ENCODE data around the gene KRTAP5-4. TPM values are rescaled to one million over a fixed set of nuclear protein-coding genes. Genes with fewer than 3 reads are reported as not detected.

Gene KRTAP5-4
- total and polyA plus RNA-seq, 2 donors (not counting 3 experiments of a cell fraction or from before 2014, with no cell fraction given) = not detected

DNA sequence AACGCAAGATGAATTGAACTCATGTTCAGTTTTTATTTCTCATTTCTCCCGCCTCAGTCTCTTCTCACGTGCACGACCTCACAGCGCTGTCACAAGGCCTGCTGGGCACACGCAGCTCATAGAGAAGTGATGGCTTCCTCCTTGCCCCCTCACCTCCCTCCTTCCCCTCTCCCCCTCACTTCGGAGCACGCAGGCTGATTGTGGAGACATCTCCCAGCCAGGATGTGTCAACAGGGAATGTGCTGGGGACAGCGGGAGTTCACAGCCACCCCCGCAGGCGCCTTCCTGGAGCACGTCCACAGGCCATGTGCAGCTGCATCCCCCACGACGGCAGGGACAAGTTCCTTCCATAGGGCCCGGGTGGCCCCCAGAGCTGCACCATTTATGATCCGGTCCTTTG, 46.0 kb upstream of the KRTAP5-4 start:
- H3K79me2 ChIP-seq (ENCODE audit: control insufficient read depth, insufficient read depth, low read length) = no peaks in the 10 kb centered on the region
- no peaks in the 10 kb centered on the region for H3K36me3 ChIP-seq (ENCODE audit: control insufficient read depth in 2 of 2, extremely low read depth in 1 of 2, insufficient read depth in 2 of 2, low read length in 2 of 2)
- H3K9me1 ChIP-seq (replicated peaks; ENCODE audit: control insufficient read depth, extremely low read depth, insufficient read depth, low read length) = no peaks in the 10 kb centered on the region
- H3K27ac ChIP-seq (ENCODE audit: insufficient read depth, low read depth, low read length) = no peak overlapping the region
- H3K4me1 ChIP-seq (ENCODE audit: control insufficient read depth, extremely low read depth, insufficient read depth, low read length) = no peaks in the 10 kb centered on the region
- H2AFZ ChIP-seq (ENCODE audit: low read depth, low read length) = no peak overlapping the region
- no peak for TF ChIP-seq FOS (IDR thresholded peaks at IDR 0.05; ENCODE audit: borderline replicate concordance, insufficient read depth, low read length)
- no peaks in the 10 kb centered on the region for H3K9me3 ChIP-seq (replicated peaks; ENCODE audit: control insufficient read depth, insufficient read depth, low read length)
- H3K4me3 ChIP-seq (replicated peaks in 1 of 3; ENCODE audit: insufficient read depth in 1 of 3, low read depth in 1 of 3, low read length in 3 of 3) = no peak overlapping the region
- CTCF ChIA-PET = interaction anchor here (1.5 kb wide), 1 partner anchor 15 kb away, joined by 7 read pairs; no protein-coding TSS in a partner anchor
- POLR2A ChIA-PET = no interaction called here
- BruUV-seq (replicated peaks) = no TSS peak
- H4K20me1 ChIP-seq (replicated peaks; ENCODE audit: control insufficient read depth, extremely low read depth, insufficient read depth, low read length) = no peaks in the 10 kb centered on the region
- DNase-seq (ENCODE audit: low read depth, low spot score) (no peak), FAIRE-seq (no peak)
- dilution Hi-C loops (cut with MboI; ENCODE audit: extremely low pct_ligation_motif_present, low sequenced_read_pairs) = no loop called here
- H3K27me3 ChIP-seq (ENCODE audit: control insufficient read depth in 2 of 2, insufficient read depth in 2 of 2, low read length in 2 of 2) = peaks cover 0 to 3% of the 10 kb centered on the region in 2 experiments
- H3K9ac ChIP-seq (replicated peaks; ENCODE audit: extremely low read depth, insufficient read depth, low read length) = no peak overlapping the region
- no peak overlapping the region for H3K4me2 ChIP-seq (ENCODE audit: insufficient read depth, low read length)
- intact Hi-C loops (cut with micrococcal nuclease) = no loop called here

GRCh38 chr11:1667121-1667850, 45.3 kb upstream of the KRTAP5-4 start:
- Histone ChIP-seq H3K4me2 (ENCODE audit: insufficient read depth, low read length) (no peak overlapping the region), H3K9me3 (replicated peaks; ENCODE audit: control insufficient read depth, insufficient read depth, low read length) (no peaks in the 10 kb centered on the region), H3K4me3 (replicated peaks in 1 of 3; ENCODE audit: insufficient read depth in 1 of 3, low read depth in 1 of 3, low read length in 3 of 3) (no peak overlapping the region), H3K27me3 (ENCODE audit: control insufficient read depth in 2 of 2, insufficient read depth in 2 of 2, low read length in 2 of 2) (peaks cover 0 to 3% of the 10 kb centered on the region in 2 experiments), H3K36me3 (ENCODE audit: control insufficient read depth in 2 of 2, extremely low read depth in 1 of 2, insufficient read depth in 2 of 2, low read length in 2 of 2) (no peaks in the 10 kb centered on the region), H3K9me1 (replicated peaks; ENCODE audit: control insufficient read depth, extremely low read depth, insufficient read depth, low read length) (no peaks in the 10 kb centered on the region), H3K79me2 (ENCODE audit: control insufficient read depth, insufficient read depth, low read length) (no peaks in the 10 kb centered on the region), H2AFZ (ENCODE audit: low read depth, low read length) (no peak overlapping the region), H3K9ac (replicated peaks; ENCODE audit: extremely low read depth, insufficient read depth, low read length) (no peak overlapping the region), H3K4me1 (ENCODE audit: control insufficient read depth, extremely low read depth, insufficient read depth, low read length) (no peaks in the 10 kb centered on the region), H4K20me1 (replicated peaks; ENCODE audit: control insufficient read depth, extremely low read depth, insufficient read depth, low read length) (no peaks in the 10 kb centered on the region), H3K27ac (ENCODE audit: insufficient read depth, low read depth, low read length) (no peak overlapping the region)
- CTCF ChIA-PET = interaction anchor here (1.5 kb wide), 1 partner anchor 15 kb away, joined by 7 read pairs; no protein-coding TSS in a partner anchor
- intact Hi-C loops (cut with micrococcal nuclease) = no loop called here
- DNase-seq (ENCODE audit: low read depth, low spot score) (no peak), FAIRE-seq (no peak)
- dilution Hi-C loops (cut with MboI; ENCODE audit: extremely low pct_ligation_motif_present, low sequenced_read_pairs) = no loop called here
- no TSS peak for BruUV-seq (replicated peaks)
- TF ChIP-seq FOS (IDR thresholded peaks at IDR 0.05; ENCODE audit: borderline replicate concordance, insufficient read depth, low read length) = no peak
- no peak for TF ChIP-seq MYC (IDR thresholded peaks at IDR 0.05; ENCODE audit: low read depth, low read length)
- TF ChIP-seq, protein P1, sequence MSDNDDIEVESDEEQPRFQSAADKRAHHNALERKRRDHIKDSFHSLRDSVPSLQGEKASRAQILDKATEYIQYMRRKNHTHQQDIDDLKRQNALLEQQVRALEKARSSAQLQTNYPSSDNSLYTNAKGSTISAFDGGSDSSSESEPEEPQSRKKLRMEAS (IDR thresholded peaks at IDR 0.05; ENCODE audit: insufficient read depth, insufficient read length) = no peak
- no peak for TF ChIP-seq JUN (IDR thresholded peaks at IDR 0.05; ENCODE audit: borderline replicate concordance, insufficient read depth, insufficient read length, low read depth)
- TF ChIP-seq, protein P2, sequence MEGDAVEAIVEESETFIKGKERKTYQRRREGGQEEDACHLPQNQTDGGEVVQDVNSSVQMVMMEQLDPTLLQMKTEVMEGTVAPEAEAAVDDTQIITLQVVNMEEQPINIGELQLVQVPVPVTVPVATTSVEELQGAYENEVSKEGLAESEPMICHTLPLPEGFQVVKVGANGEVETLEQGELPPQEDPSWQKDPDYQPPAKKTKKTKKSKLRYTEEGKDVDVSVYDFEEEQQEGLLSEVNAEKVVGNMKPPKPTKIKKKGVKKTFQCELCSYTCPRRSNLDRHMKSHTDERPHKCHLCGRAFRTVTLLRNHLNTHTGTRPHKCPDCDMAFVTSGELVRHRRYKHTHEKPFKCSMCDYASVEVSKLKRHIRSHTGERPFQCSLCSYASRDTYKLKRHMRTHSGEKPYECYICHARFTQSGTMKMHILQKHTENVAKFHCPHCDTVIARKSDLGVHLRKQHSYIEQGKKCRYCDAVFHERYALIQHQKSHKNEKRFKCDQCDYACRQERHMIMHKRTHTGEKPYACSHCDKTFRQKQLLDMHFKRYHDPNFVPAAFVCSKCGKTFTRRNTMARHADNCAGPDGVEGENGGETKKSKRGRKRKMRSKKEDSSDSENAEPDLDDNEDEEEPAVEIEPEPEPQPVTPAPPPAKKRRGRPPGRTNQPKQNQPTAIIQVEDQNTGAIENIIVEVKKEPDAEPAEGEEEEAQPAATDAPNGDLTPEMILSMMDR (IDR thresholded peaks at IDR 0.05; ENCODE audit: extremely low read depth in 1 of 2, insufficient read depth in 1 of 2, low read depth in 1 of 2, low read length in 2 of 2) = no peak
- no peak for TF ChIP-seq EZH2 (IDR thresholded peaks at IDR 0.05; ENCODE audit: borderline replicate concordance, low read depth, low read length, severe bottlenecking)
- TF ChIP-seq POLR2AphosphoS5 (IDR thresholded peaks at IDR 0.05; ENCODE audit: insufficient read depth, low read depth, low read length) = no peak
- TF ChIP-seq GATA2 (IDR thresholded peaks at IDR 0.05; ENCODE audit: insufficient read depth, insufficient read length, low read depth, low read length) = no peak
- no peak for TF ChIP-seq POLR2A (IDR thresholded peaks at IDR 0.05; ENCODE audit: low read depth, low read length)
- POLR2A ChIA-PET = no interaction called here

All from endothelial cell of umbilical vein (primary cell).